RWPE2 (cell line): ENCODE data around the gene TMEM151A.

ENCODE experiments used
- ATAC-seq: fragments of 200-7000 bp; cut with Tn5 transposase; 3 replicates; pipeline ENCODE4 v1.9.1; 2021; ENCODE audit warnings: low read depth
- DNase-seq: peaks from one replicate; pipeline ENCODE4 v3.0.0-alpha.2; 2020; ENCODE audit warnings: low spot score
- H3K27ac ChIP-seq: fragments of 450-650 bp; 2 replicates; pipeline ENCODE4 v1.5.1; 2017; ENCODE audit warnings: mild to moderate bottlenecking; ENCODE audit not compliant: poor library complexity, severe bottlenecking
- H3K27me3 ChIP-seq: fragments of 250-450 bp; sonication (Bioruptor Pico); 2 replicates; pipeline ENCODE4 v1.5.1; 2021; ENCODE audit warnings: mild to moderate bottlenecking, moderate library complexity; ENCODE audit not compliant: insufficient read depth, poor library complexity, severe bottlenecking
- H3K36me3 ChIP-seq: fragments of 250-450 bp; sonication (Bioruptor Pico); 2 replicates; pipeline ENCODE4 v1.5.1; 2020; ENCODE audit warnings: low read depth, mild to moderate bottlenecking, moderate library complexity
- H3K4me1 ChIP-seq: fragments of 250-450 bp; sonication (Bioruptor Pico); 2 replicates; pipeline ENCODE4 v1.5.1; 2021; ENCODE audit warnings: mild to moderate bottlenecking, moderate library complexity; ENCODE audit not compliant: insufficient read depth, poor library complexity, severe bottlenecking
- H3K4me3 ChIP-seq: fragments of 250-450 bp; sonication (Bioruptor Pico); 2 replicates; pipeline ENCODE4 v1.5.1; 2021; ENCODE audit warnings: mild to moderate bottlenecking, moderate library complexity; ENCODE audit not compliant: severe bottlenecking
- H3K9me3 ChIP-seq: fragments of 250-450 bp; sonication (Bioruptor Pico); 2 replicates; pipeline ENCODE4 v1.5.1; 2021; ENCODE audit warnings: mild to moderate bottlenecking, moderate library complexity; ENCODE audit not compliant: severe bottlenecking
- CTCF ChIP-seq: fragments of 450-650 bp; IDR thresholded peaks from one replicate; pipeline ENCODE4 v1.5.1; 2017; ENCODE audit warnings: mild to moderate bottlenecking, moderate library complexity; ENCODE audit not compliant: poor library complexity, severe bottlenecking

TMEM151A gene

GRCh38 chr11:66329165-66329673, 37.5 kb downstream of the TMEM151A start:
- no peak for DNase-seq
- Histone ChIP-seq H3K36me3 (peaks cover 24% of the 10 kb centered on the region), H3K27ac (peak overlapping the region; percentile 92)

GRCh38 chr11:66330931-66331330, 39.2 kb downstream of the TMEM151A start:
- peaks cover 31% of the 10 kb centered on the region for H3K4me1 ChIP-seq
- no peak for DNase-seq
- no peak for TF ChIP-seq CTCF
- no peaks in the 10 kb centered on the region for H3K27me3 ChIP-seq
- H3K9me3 ChIP-seq = no peaks in the 10 kb centered on the region
- H3K27ac ChIP-seq = no peak overlapping the region
- peaks cover 37% of the 10 kb centered on the region for H3K36me3 ChIP-seq
- no peak for ATAC-seq
- H3K4me3 ChIP-seq = no peak overlapping the region

More at GRCh38 chr11:66329165-66329673, 37.5 kb downstream of the TMEM151A start:
- Histone ChIP-seq H3K27me3 (no peaks in the 10 kb centered on the region), H3K4me1 (peaks cover 29% of the 10 kb centered on the region), H3K9me3 (no peaks in the 10 kb centered on the region), H3K4me3 (no peak overlapping the region)
- ATAC-seq = no peak
- TF ChIP-seq CTCF = no peak

GRCh38 chr11:66331542-66332370, 40.1 kb downstream of the TMEM151A start:
- DNase-seq (peak; percentile 42), ATAC-seq (no peak)
- peaks cover 30% of the 10 kb centered on the region for H3K4me1 ChIP-seq

GRCh38 chr11:66332371-66333219, 40.9 kb downstream of the TMEM151A start:
- Histone ChIP-seq H3K4me1 (peaks cover 30% of the 10 kb centered on the region), H3K27ac (no peak overlapping the region), H3K27me3 (no peaks in the 10 kb centered on the region), H3K9me3 (no peaks in the 10 kb centered on the region), H3K4me3 (no peak overlapping the region), H3K36me3 (peaks cover 42% of the 10 kb centered on the region)
- DNase-seq (peak; percentile 36), ATAC-seq (no peak)
- no peak for TF ChIP-seq CTCF

More at GRCh38 chr11:66331542-66332370, 40.1 kb downstream of the TMEM151A start:
- H3K27ac ChIP-seq = no peak overlapping the region
- no peaks in the 10 kb centered on the region for H3K9me3 ChIP-seq
- no peaks in the 10 kb centered on the region for H3K27me3 ChIP-seq
- peaks cover 37% of the 10 kb centered on the region for H3K36me3 ChIP-seq
- TF ChIP-seq CTCF = no peak
- H3K4me3 ChIP-seq = no peak overlapping the region
